Stimulated activated naive CD8-positive, alpha-beta T cell treated with anti-CD3 and anti-CD28 coated beads, Interleukin-15, Interleukin-2, amounts not matched to agents 100 U/mL and 50 U/mL, for 24 hours (primary cell): ENCODE data around the gene RYR3.

Experiments used
- ATAC-seq: fragments of 150-1000 bp; cut with Tn5 transposase; one replicate; pipeline ENCODE4 v1.10.0; 2021
- DNase-seq: peaks from one replicate; pipeline ENCODE4 v3.0.0; 2021

Gene RYR3

GRCh38 chr15:33384307-33384706 is 73.5 kb downstream of the RYR3 start:
- no peak for DNase-seq
- ATAC-seq: no peak

GRCh38 chr15:33392453-33392852 is 81.7 kb downstream of the RYR3 start:
- ATAC-seq (no peak), DNase-seq (no peak)

GRCh38 chr15:33393546-33393945 is 82.8 kb downstream of the RYR3 start:
- ATAC-seq (no peak), DNase-seq (no peak)

- DNase-seq (no peak), ATAC-seq (no peak)
Observed at GRCh38 chr15:33395321-33395720, 84.6 kb downstream of the RYR3 start.

GRCh38 chr15:33395846-33396245 is 85.1 kb downstream of the RYR3 start:
- DNase-seq (no peak), ATAC-seq (no peak)

DNA sequence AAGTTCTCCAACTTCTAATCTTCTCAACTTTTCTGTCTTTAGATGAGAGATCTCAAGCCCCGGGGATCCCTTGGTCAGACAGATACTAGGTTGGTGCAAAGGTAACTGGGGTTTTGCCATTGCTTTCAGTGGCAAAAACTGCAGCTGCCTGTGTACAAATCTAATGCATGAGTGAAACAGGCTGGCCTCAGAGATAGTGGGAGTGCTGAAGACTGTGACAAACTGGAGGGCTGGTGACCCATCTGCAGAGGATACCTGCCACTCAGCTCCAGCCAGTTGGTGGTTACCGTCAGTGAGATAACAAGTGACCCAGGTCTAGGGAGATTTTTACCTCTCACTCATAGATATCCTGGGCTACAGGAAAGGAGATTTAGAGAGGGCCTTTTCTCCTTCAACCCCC is 85.7 kb downstream of the RYR3 start:
- DNase-seq (no peak), ATAC-seq (no peak)

DNA sequence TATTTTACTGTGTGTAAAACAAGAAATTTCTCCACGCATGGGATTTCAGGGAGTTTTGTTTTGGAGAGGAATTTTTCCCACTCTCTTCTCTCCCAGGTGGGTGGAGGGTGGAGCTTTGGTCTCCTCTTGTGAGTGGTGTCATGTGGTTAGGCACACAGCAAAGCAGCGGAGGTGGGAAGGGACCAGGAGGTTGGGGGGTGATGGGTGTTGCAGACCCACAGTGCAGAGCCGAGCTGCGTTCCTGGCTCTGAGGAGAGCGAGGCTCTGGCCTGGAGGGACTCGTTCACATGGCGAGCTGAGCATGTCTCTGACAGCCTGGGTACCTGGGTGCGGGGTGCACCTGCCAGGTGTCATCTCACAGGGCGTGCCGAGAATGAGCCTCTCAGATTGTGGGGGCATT is 87.8 kb downstream of the RYR3 start:
- DNase-seq: no peak
- ATAC-seq: no peak

GRCh38 chr15:33400941-33401340 is 90.2 kb downstream of the RYR3 start:
- ATAC-seq (no peak), DNase-seq (no peak)

DNA sequence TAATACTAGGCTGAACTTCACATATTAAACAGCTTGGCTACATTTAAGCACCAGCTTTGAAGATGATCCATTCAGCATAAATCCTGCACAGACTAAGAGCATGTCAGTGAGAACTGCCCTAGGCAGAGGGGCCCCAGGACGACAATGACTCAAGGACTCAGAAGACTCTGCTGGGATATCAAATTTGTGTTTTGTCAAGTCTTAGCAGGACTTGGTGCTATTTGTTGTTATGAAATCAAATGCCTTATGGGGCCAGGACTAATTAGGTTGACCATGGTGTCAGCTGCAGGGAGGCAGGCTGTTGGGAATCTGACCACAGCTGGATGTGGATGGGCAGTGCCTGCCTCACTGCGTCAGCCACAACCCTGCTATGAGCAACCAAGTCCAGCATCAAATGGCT is 91.8 kb downstream of the RYR3 start:
- no peak for ATAC-seq
- no peak for DNase-seq

DNA sequence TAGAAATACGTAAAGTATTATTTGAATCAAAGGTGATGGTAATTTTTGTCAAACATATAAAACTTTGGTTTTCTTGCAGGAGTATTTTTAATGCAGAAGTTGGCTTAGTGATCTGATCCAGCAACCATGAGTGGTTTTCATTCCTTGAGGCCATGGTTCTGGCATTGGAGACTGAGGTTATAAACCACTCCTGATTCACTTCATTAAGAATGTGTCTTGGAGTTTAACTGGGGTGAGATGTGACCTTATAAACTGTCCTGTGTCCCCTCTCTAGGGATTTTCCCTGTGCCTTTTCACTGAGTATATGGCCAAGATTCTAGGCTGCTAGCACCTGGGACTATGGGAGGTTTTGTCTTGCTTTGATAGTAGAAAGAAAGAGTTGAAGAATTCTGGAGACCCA is 94.3 kb downstream of the RYR3 start:
- no peak for DNase-seq

DNA sequence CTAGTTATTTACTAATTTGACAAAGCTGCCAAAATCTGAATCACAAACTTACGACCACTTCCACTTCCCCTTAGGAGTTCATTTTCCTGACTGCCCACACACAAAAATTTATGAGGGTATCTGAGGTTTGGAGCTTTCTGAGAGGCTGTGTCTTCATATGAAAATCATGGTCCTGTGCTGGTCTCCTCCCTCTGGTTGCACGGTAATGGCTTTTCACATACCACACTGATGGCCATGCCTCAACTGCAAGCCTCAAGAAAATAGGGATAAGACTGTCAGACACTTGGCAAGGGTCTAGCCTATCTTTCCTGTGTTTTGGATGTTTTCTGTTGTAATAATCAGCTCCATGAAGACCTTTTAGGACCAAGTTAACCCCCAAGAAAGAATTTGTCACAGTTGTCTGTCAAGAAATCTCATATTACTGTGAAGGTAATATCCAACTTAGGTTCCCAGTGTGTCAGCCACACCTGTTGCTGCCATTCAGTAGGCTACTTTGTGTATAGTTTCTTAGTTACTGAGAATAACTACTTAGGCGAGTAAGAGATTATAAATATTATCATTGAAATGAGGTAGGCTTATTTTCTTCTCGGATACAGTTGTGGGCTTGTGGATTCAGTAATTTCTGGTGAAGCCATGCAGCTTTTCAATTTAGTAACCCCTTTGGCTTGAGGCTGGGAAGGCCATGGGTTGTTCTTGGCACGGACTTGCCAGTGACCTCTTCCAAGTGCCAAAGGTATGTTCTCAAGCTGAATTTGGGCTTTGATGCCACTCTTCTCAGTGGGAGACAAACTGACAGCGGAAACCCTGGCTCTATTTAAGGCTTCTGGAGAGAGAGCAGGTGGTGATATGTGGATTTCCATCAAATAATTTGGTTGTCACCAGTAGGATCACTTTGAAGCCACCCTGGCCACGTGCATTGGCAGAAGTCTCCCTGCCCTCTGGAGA is 101.1 kb downstream of the RYR3 start:
- ATAC-seq (no peak), DNase-seq (no peak)

More for the DNA sequence above, 94.3 kb downstream of the RYR3 start:
- ATAC-seq: no peak

DNA sequence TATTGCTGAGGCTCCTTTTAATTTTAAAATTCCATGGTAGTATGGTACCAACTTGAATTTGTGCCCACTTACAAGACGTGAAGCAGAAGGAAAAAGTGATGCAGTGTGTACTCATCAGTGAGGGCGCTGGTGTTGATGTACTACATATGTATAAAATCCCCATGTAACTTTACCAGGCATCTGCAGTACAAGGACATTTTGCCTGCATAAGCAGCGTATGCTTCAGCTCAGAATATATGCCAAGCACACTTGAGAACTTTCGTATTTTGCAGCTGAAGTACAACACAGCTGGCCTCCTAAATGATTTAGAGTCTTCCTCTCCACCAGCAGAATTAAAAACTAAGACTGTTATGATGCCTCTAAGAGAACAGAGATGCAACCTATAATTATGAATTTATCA is 108.9 kb downstream of the RYR3 start:
- DNase-seq (no peak), ATAC-seq (no peak)

DNA sequence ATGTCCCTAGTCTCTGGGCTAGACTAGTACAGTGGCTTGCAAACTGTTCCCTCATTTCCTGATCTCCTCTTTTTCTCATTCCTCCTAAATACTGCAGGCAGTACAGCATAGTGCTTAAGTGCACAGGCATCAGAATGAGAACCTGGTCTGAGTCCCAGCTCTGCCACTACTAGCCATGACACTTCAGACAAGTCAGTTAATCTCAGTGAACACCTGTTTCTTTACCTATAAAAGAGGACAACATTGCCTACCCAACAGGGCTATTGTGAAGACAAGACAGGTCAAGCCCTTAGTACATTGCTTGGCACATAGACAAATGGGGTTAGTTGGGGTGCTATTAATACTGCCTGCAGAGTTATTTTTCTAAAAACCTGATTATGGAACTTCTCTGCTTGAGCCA is 113.3 kb downstream of the RYR3 start:
- ATAC-seq: no peak

GRCh38 chr15:33425142-33425541 is 114.4 kb downstream of the RYR3 start:
- no peak for DNase-seq
- no peak for ATAC-seq

More for the DNA sequence above, 113.3 kb downstream of the RYR3 start:
- DNase-seq: no peak

- no peak for DNase-seq
- no peak for ATAC-seq
Observed at GRCh38 chr15:33430577-33430976, 119.8 kb downstream of the RYR3 start.

DNA sequence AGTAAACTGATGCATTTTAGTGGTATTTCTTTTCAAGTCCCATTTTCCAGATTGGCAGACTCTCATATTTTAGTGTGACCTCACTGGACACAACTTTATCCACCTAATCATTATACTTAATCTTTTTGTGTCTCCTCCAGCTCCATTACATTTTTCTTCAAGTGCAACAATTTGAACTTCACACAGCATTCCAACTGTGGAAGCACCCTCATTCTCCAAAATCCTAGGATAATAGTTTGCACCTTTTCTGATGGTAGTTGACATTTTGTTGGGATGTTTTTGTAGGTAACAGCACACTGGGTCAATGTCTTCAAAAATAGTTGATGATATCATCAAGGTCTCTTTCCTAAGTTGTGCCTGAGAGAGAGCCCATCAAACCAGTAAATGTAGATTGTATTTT is 123.1 kb downstream of the RYR3 start:
- DNase-seq (no peak), ATAC-seq (no peak)

DNA sequence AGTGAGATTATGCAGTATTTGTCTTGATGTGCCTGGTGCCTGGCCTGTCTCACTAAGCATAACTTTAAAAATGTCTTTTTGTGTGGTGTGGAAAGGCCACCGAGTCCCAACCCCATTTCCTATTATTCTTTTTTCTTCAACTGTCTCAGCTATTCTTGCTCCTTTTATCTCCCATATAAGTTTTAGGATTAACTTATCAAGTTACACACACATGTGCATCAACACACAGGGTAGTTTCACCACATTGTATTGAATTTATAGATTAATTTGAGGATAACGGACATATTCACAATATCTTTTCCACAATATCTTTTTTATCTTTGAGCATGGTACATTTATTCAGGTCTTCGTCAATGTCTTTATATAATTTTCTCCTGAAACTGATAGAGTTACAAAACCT is 127.6 kb downstream of the RYR3 start:
- DNase-seq (no peak), ATAC-seq (no peak)

GRCh38 chr15:33440900-33441299 is 130.1 kb downstream of the RYR3 start:
- DNase-seq (no peak), ATAC-seq (no peak)

DNA sequence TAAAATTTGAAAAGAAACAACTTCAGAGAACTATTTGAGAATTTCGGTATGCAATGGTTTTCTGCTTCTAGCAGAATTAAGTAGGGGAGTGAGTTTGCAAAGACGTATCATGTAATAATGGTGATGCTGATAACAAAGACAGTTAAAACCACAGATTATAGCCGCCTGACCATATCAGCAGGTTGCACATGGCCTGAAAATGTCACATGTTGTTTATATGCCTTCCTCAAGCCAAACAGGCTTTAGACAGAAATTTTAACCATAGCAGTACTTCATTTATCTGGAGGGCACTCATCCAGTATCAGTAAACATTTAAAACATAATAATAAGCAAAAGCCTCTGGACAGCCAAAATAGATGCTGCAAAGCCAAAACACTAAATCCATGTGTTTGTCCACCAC is 131.7 kb downstream of the RYR3 start:
- DNase-seq (no peak), ATAC-seq (no peak)

DNA sequence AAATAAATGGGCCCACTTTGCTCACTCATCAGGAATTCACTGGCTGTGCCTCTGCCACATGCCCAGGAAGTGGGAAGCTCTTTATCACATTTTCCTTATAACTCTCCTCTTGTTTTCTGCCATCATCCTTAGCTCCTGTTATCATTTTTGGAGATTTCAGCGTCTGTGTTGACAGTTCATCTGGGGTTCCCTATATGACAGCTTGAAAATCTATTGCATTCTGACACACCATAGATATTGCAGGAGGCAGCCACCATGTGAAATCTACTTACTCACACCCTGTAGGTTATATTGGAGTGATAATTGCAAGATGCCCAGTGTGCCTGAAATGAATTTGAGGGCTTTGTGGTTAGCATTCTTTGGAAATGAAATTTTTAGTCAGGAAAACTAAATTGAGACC is 132.9 kb downstream of the RYR3 start:
- DNase-seq: no peak
- ATAC-seq: no peak

GRCh38 chr15:33445984-33446383 is 135.2 kb downstream of the RYR3 start:
- ATAC-seq: no peak
- DNase-seq: no peak

DNA sequence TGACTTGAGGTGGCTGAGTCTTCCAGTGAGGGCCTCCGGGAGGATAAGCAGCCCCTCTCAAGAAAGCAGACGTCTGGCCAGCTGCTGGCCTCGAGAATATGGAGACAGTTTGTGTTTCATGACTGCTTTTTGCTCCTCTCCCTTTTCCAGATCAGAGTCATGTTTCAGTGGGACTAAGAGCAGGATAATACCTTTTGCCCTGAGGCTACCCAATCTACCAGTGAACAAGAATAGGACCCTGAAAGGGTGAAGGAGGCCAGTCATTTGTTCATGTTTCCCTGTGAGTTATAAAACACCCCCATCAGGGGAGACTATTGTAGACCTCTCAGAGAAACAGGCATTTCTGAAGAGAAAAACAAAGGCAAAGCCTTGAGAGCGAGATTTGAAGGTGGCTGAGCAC is 137.4 kb downstream of the RYR3 start:
- ATAC-seq (no peak), DNase-seq (no peak)

- no peak for ATAC-seq
- DNase-seq: no peak
Observed at GRCh38 chr15:33448961-33449606, 138.3 kb downstream of the RYR3 start.

- DNase-seq: no peak
- no peak for ATAC-seq
Observed at GRCh38 chr15:33449810-33450209, 139.0 kb downstream of the RYR3 start.
